ENCODE results near the gene SULT1C2.
"Not testable (repeated sequence)": the region's sequence is repeated elsewhere in the genome, so short reads cannot be mapped to it uniquely, and the experiment has no call there.

SULT1C2 gene

GRCh38 chr2:108288534-108289106 lies at the start of gene SULT1C2:
Gene SULT1C2 (plus strand): TSS chr2:108288895. CDS start chr2:108293668, 4,773 bp downstream.
- DNase-seq = no peak

GRCh38 chr2:108239786-108240185 lies 48.9 kb upstream of the SULT1C2 start, which contains the start of gene SULT1C3:
Gene SULT1C3 (plus strand): TSS chr2:108239968. CDS start chr2:108247195, 7,227 bp downstream.
- no peak for DNase-seq

- no peak for DNase-seq
Observed at GRCh38 chr2:108240966-108241365, 47.7 kb upstream of the SULT1C2 start.

- DNase-seq = no peak
Observed at GRCh38 chr2:108243566-108243965, 45.1 kb upstream of the SULT1C2 start.

- no peak for DNase-seq
Observed at GRCh38 chr2:108244667-108245414, 43.9 kb upstream of the SULT1C2 start.

GRCh38 chr2:108253106-108253505 lies 35.6 kb upstream of the SULT1C2 start:
- DNase-seq = no peak

GRCh38 chr2:108257757-108258331 lies 30.9 kb upstream of the SULT1C2 start:
- DNase-seq = no peak

GRCh38 chr2:108260773-108261172 lies 27.9 kb upstream of the SULT1C2 start:
- no peak for DNase-seq

GRCh38 chr2:108262036-108262435 lies 26.7 kb upstream of the SULT1C2 start:
- DNase-seq = no peak

GRCh38 chr2:108263401-108263800 lies 25.3 kb upstream of the SULT1C2 start:
- no peak for DNase-seq

GRCh38 chr2:108266218-108266617 lies 22.5 kb upstream of the SULT1C2 start:
- no peak for DNase-seq

GRCh38 chr2:108267101-108267500 lies 21.6 kb upstream of the SULT1C2 start:
- no peak for DNase-seq

GRCh38 chr2:108268001-108268400 lies 20.7 kb upstream of the SULT1C2 start:
- DNase-seq = no peak

- no peak for DNase-seq
Observed at GRCh38 chr2:108270346-108270745, 18.3 kb upstream of the SULT1C2 start.

GRCh38 chr2:108270768-108271506 lies 17.8 kb upstream of the SULT1C2 start:
- no peak for DNase-seq

GRCh38 chr2:108271691-108272253 lies 16.9 kb upstream of the SULT1C2 start:
- no peak for DNase-seq

- no peak for DNase-seq
Observed at GRCh38 chr2:108278631-108279030, 10.1 kb upstream of the SULT1C2 start.

GRCh38 chr2:108279468-108279867 lies 9.2 kb upstream of the SULT1C2 start:
- DNase-seq = no peak

GRCh38 chr2:108280466-108280865 lies 8.2 kb upstream of the SULT1C2 start:
- DNase-seq = no peak

GRCh38 chr2:108284566-108284965 lies 4.1 kb upstream of the SULT1C2 start:
- DNase-seq = not testable (repeated sequence)

- DNase-seq = no peak
Observed at GRCh38 chr2:108285616-108286015, 3.1 kb upstream of the SULT1C2 start.

- peak in 1 of 2 experiments; percentile 2 for DNase-seq
Observed at GRCh38 chr2:108287169-108287568, 1.5 kb upstream of the SULT1C2 start.

- DNase-seq = no peak
Observed at GRCh38 chr2:108293850-108294249, 5.2 kb downstream of the SULT1C2 start.
